OCI-LY7 (cell line): ENCODE measurements around the gene ADD1. TPM values are rescaled to one million over a fixed set of nuclear protein-coding genes. Genes with fewer than 3 reads are reported as not detected.

Source experiments
- BruUV-seq: library from RNA; stranded (reverse); fragments of 400-500 nt; replicated peaks from 2 replicates; lab custom pipeline; 2021; lab: Mats Ljungman, UMichigan
- CTCF ChIA-PET: fragments of 300-600 bp; sonication (Branson Sonifier 250); formaldehyde crosslinking; loops from one replicate; lab custom pipeline; 2022; ENCODE audit warnings: antibody characterized with exemption; ENCODE audit not compliant: unreplicated experiment; lab: Charles Lee
- POLR2A ChIA-PET: fragments of 300-600 bp; sonication (Branson Sonifier 250); formaldehyde crosslinking; loops from one replicate; lab custom pipeline; 2022; ENCODE audit warnings: antibody characterized with exemption; lab: Charles Lee
- DNase-seq: peaks from one replicate; pipeline ENCODE4 v3.0.0-alpha.2; 2015; ENCODE audit warnings: low spot score
- H2AFZ ChIP-seq: fragments of 200-600 bp; sonication (generic), shearing (Covaris generic); 2 replicates; pipeline ENCODE4 v1.6.1; 2014; ENCODE audit warnings: mild to moderate bottlenecking, antibody characterized with exemption, low read length, moderate library complexity
- H3K27ac ChIP-seq: fragments of 200-600 bp; sonication (generic); 2 replicates; pipeline ENCODE4 v1.5.1; 2014; ENCODE audit warnings: mixed run types, low read depth, mild to moderate bottlenecking, moderate library complexity, low read length, inconsistent platforms; ENCODE audit not compliant: poor library complexity, severe bottlenecking
- H3K36me3 ChIP-seq: fragments of 200-600 bp; sonication (generic); 2 replicates; pipeline ENCODE4 v1.6.1; 2014; ENCODE audit warnings: mild to moderate bottlenecking, antibody characterized with exemption, low read length, moderate library complexity, mixed read lengths; ENCODE audit not compliant: insufficient read depth
- H3K4me1 ChIP-seq: fragments of 200-600 bp; sonication (generic); 2 replicates; pipeline ENCODE4 v1.5.1; 2014; ENCODE audit warnings: mild to moderate bottlenecking, low read length; ENCODE audit not compliant: insufficient read depth, poor library complexity, severe bottlenecking
- H3K4me2 ChIP-seq: fragments of 200-600 bp; sonication (generic); 2 replicates; pipeline ENCODE4 v1.6.1; 2014; ENCODE audit warnings: mild to moderate bottlenecking, low read length
- H3K4me3 ChIP-seq: fragments of 200-600 bp; sonication (generic); 2 replicates; pipeline ENCODE4 v1.5.1; 2014; ENCODE audit warnings: mild to moderate bottlenecking, low read depth, low read length; ENCODE audit not compliant: poor library complexity, severe bottlenecking
- H3K79me2 ChIP-seq: fragments of 200-600 bp; sonication (generic); 2 replicates; pipeline ENCODE4 v1.6.1; 2016; ENCODE audit warnings: low read depth, mild to moderate bottlenecking, low read length, moderate library complexity, mixed read lengths; ENCODE audit not compliant: insufficient read depth
- H3K9me2 ChIP-seq: fragments of 200-600 bp; sonication (generic); 2 replicates; pipeline ENCODE4 v1.6.1; 2016; ENCODE audit warnings: mild to moderate bottlenecking, low read length, mixed read lengths; ENCODE audit not compliant: insufficient read depth
- H3K9me3 ChIP-seq: fragments of 200-600 bp; sonication (generic); 2 replicates; pipeline ENCODE4 v1.6.1; 2014; ENCODE audit warnings: mild to moderate bottlenecking, mixed run types, low read length, mixed read lengths
- H4K20me1 ChIP-seq: fragments of 200-600 bp; sonication (generic); 2 replicates; pipeline ENCODE4 v1.6.1; 2014; ENCODE audit warnings: mild to moderate bottlenecking, antibody characterized with exemption, low read length, moderate library complexity, mixed read lengths; ENCODE audit not compliant: insufficient read depth
- EZH2phosphoT487 ChIP-seq: fragments of 200-600 bp; sonication (generic); IDR thresholded peaks from 2 replicates; pipeline ENCODE4 v1.6.1; 2018; ENCODE audit warnings: low read depth, borderline replicate concordance, mild to moderate bottlenecking, mixed run types, antibody characterized with exemption, low read length, moderate library complexity, mixed read lengths
- intact Hi-C: fragments of 100-400 bp; cut with micrococcal nuclease; formaldehyde crosslinking; loops from one replicate; pipeline ENCODE4 v1.10.0; 2022; ENCODE audit not compliant: unreplicated experiment
- total RNA-seq, 2 experiments: library from RNA; depleted of rRNA in 1 of 2; stranded (reverse); fragments of >200 nt in 1 of 2; shearing (Covaris generic) in 1 of 2; gene quantifications; 2 replicates each; pipeline ENCODE4 v1.2.3, GENCODE V29; 2014 to 2022
- TF ChIP-seq, protein P1 (sequence below): fragments of 200-600 bp; sonication (generic); conservative IDR thresholded peaks from 2 replicates; pipeline ENCODE4 v1.5.1; 2014; ENCODE audit warnings: mild to moderate bottlenecking, antibody characterized with exemption, low read length, moderate library complexity, mixed read lengths

Gene ADD1
- total RNA-seq, 2 experiments from 2014 or later, result 85.3 to 108 TPM

DNA sequence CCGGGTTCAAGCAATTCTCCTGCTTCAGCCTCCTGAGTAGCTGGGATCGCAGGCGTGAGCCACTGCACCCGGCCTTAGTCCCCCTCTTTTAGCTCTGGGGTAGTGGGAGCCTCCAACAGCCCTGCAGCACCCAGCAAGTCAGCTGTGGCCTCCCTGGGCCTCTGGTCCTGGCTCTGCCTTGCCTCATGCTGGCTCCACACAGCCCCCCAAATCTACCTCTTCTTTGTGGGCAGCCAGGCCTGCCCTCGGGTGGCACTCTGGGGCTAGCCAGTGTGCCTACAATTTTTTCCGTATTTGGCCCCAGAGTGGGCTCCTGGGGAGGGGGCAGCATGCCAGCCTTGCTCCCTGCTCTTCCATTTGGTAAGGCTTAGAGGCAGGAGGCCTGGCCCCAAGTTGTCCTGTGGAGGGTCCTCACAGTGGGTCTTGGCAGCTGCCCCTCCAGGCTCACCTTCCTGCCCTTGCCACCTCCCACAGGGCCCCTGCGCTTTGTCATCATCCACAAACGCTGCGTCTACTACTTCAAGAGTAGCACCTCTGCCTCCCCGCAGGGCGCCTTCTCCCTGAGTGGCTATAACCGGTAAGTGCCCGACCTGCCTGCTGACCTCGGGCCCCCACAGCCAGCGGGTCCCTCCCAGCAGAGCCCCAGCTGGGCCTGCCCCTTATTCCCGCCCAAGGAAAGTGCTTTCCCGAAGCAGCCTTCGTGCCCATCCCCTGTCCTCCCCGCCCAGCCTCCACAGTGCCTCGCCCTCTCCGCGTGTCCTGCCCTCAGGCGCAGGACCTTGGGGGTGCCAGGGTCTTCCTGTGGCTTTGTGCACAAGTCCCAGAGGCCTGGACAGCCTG, 21.0 kb upstream of the ADD1 start:
- no TSS peak for BruUV-seq
- Histone ChIP-seq H3K4me2 (no peak overlapping the region), H3K36me3 (no peaks in the 10 kb centered on the region), H3K27ac (no peak overlapping the region), H3K4me3 (no peak overlapping the region), H2AFZ (no peak overlapping the region), H4K20me1 (no peaks in the 10 kb centered on the region), H3K4me1 (peaks cover 3% of the 10 kb centered on the region), H3K79me2 (no peaks in the 10 kb centered on the region), H3K9me2 (no peaks in the 10 kb centered on the region), H3K9me3 (no peaks in the 10 kb centered on the region)
- DNase-seq, result no peak
- TF ChIP-seq EZH2phosphoT487, result no peak
- TF ChIP-seq, protein P1, sequence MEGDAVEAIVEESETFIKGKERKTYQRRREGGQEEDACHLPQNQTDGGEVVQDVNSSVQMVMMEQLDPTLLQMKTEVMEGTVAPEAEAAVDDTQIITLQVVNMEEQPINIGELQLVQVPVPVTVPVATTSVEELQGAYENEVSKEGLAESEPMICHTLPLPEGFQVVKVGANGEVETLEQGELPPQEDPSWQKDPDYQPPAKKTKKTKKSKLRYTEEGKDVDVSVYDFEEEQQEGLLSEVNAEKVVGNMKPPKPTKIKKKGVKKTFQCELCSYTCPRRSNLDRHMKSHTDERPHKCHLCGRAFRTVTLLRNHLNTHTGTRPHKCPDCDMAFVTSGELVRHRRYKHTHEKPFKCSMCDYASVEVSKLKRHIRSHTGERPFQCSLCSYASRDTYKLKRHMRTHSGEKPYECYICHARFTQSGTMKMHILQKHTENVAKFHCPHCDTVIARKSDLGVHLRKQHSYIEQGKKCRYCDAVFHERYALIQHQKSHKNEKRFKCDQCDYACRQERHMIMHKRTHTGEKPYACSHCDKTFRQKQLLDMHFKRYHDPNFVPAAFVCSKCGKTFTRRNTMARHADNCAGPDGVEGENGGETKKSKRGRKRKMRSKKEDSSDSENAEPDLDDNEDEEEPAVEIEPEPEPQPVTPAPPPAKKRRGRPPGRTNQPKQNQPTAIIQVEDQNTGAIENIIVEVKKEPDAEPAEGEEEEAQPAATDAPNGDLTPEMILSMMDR, result no peak
- CTCF ChIA-PET, result no interaction called here
- POLR2A ChIA-PET, result interaction anchor here (1.2 to 1.8 kb wide), 2 partner anchors 11 to 12 kb away, joined by 3 to 5 read pairs; no protein-coding TSS in a partner anchor
- intact Hi-C loops, result no loop called here

DNA sequence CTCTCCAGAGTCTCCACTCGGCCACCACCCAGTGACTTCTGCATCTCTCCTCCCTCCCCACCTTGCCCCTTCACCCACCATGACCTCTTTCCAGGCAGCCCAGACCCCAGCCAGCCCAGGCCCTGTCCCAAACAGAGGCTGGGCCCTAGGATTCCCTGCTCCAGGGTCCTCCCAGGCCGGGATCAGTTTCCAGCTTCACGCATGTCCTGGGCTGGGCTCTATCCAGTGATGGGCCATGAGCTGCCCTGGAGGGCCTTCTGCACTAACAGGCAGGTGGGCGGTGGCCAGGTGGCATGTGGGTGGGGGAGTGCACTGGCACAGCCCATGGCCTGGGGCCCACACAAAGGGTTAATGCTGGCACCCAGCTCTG, 20.4 kb upstream of the ADD1 start:
- TF ChIP-seq EZH2phosphoT487, result no peak
- Histone ChIP-seq H3K9me2 (no peaks in the 10 kb centered on the region), H2AFZ (no peak overlapping the region), H3K4me2 (no peak overlapping the region), H3K36me3 (no peaks in the 10 kb centered on the region), H4K20me1 (no peaks in the 10 kb centered on the region), H3K9me3 (no peaks in the 10 kb centered on the region), H3K79me2 (no peaks in the 10 kb centered on the region), H3K27ac (no peak overlapping the region), H3K4me1 (no peaks in the 10 kb centered on the region), H3K4me3 (no peak overlapping the region)
- BruUV-seq, result no TSS peak
- DNase-seq, result no peak
- ChIA-PET POLR2A (no interaction called here), CTCF (no interaction called here)
- intact Hi-C loops, result no loop called here

DNA sequence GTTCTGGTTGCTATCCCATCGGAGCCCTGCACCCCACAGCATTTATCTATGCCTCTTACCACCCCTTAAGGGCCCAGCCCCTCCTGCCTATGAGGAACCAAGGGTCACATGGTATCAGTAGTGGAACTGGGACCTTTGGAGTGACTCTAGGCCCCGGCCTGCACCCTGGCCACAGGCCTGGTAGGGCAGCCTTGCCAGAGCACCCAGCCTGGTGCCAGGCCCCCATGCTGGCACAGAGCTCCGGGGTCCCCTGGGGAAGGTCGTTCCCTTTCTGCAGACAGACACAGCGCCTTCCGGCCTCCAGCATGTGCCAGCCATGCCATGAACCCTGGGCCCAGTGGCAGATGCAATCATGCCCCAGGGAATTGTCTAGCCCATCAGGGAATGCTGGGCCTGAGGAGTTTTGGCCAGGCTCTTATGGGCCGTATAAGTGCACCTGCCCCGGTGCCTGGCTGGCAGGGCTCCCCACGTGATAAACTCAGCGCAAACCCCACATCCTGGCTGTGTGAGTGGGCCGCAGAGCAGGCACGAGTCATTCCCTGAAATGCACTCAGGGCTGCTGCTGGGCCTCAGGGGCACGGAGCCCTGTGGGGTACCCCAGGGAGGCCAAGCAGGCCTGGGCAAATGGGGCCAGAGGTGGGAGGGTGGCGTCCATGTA, 19.8 kb upstream of the ADD1 start:
- no peak overlapping the region for H3K4me2 ChIP-seq
- H3K4me1 ChIP-seq, result no peaks in the 10 kb centered on the region
- no peaks in the 10 kb centered on the region for H3K9me3 ChIP-seq
- no peaks in the 10 kb centered on the region for H4K20me1 ChIP-seq
- BruUV-seq, result no TSS peak
- no peak overlapping the region for H2AFZ ChIP-seq
- CTCF ChIA-PET, result no interaction called here
- POLR2A ChIA-PET, result no interaction called here
- no peaks in the 10 kb centered on the region for H3K9me2 ChIP-seq
- H3K27ac ChIP-seq, result no peak overlapping the region
- H3K79me2 ChIP-seq, result no peaks in the 10 kb centered on the region
- no peak overlapping the region for H3K4me3 ChIP-seq
- DNase-seq, result no peak
- H3K36me3 ChIP-seq, result no peaks in the 10 kb centered on the region
- TF ChIP-seq, protein P1, result no peak
- no peak for TF ChIP-seq EZH2phosphoT487
- intact Hi-C loops, result no loop called here
